ENCODE data around the gene TRPV3.
"Not testable (repeated sequence)": the region's sequence is repeated elsewhere in the genome, so short reads cannot be mapped to it uniquely, and the experiment has no call there.

Gene TRPV3

GRCh38 chr17:3573246-3574100 is 15.9 kb upstream of the TRPV3 start:
- no peak for DNase-seq (ENCODE audit: low read depth)

GRCh38 chr17:3572231-3572630 is 14.6 kb upstream of the TRPV3 start:
- no peak for DNase-seq (ENCODE audit: low read depth)

- no peak for DNase-seq (ENCODE audit: low read depth)
These were observed 13.7 kb upstream of the TRPV3 start for GRCh38 chr17:3571043-3571900.

GRCh38 chr17:3569534-3570137 is 12.0 kb upstream of the TRPV3 start:
- no peak for DNase-seq (ENCODE audit: low read depth)

- no peak for DNase-seq (ENCODE audit: low read depth)
These were observed 8.9 kb upstream of the TRPV3 start for GRCh38 chr17:3566551-3566950.

GRCh38 chr17:3565143-3565542 is 7.5 kb upstream of the TRPV3 start:
- no peak for DNase-seq (ENCODE audit: low read depth)

- DNase-seq (ENCODE audit: low read depth): not testable (repeated sequence)
These were observed 6.6 kb upstream of the TRPV3 start for GRCh38 chr17:3564241-3564640.

- no peak for DNase-seq (ENCODE audit: low read depth)
These were observed 1.6 kb upstream of the TRPV3 start for GRCh38 chr17:3559270-3559645.

GRCh38 chr17:3558603-3559269 is 1.1 kb upstream of the TRPV3 start:
- peak; percentile 14 for DNase-seq (ENCODE audit: low read depth)

GRCh38 chr17:3556916-3557767 is 470 bp downstream of the TRPV3 start:
- no peak for DNase-seq (ENCODE audit: low read depth)

GRCh38 chr17:3556239-3556915 is 1.2 kb downstream of the TRPV3 start:
- DNase-seq (ENCODE audit: low read depth): no peak

- no peak for DNase-seq (ENCODE audit: low read depth)
These were observed 2.3 kb downstream of the TRPV3 start for GRCh38 chr17:3555189-3555796.

GRCh38 chr17:3554440-3554839 is 3.2 kb downstream of the TRPV3 start:
- no peak for DNase-seq (ENCODE audit: low read depth)

GRCh38 chr17:3553419-3554401 is 3.9 kb downstream of the TRPV3 start:
- DNase-seq (ENCODE audit: low read depth): no peak

- DNase-seq (ENCODE audit: low read depth): no peak
These were observed 4.7 kb downstream of the TRPV3 start for GRCh38 chr17:3552916-3553315.

- DNase-seq (ENCODE audit: low read depth): no peak
These were observed 6.4 kb downstream of the TRPV3 start for GRCh38 chr17:3551189-3551588.

GRCh38 chr17:3549610-3550162 is 7.9 kb downstream of the TRPV3 start:
- DNase-seq (ENCODE audit: low read depth): no peak

- no peak for DNase-seq (ENCODE audit: low read depth)
These were observed 10.0 kb downstream of the TRPV3 start for GRCh38 chr17:3547628-3548027.

- DNase-seq (ENCODE audit: low read depth): no peak
These were observed 10.6 kb downstream of the TRPV3 start for GRCh38 chr17:3546997-3547396.
